PC-9 (cell line): Measurements from ENCODE around the gene ACTR3C. TPM values are rescaled to one million over a fixed set of nuclear protein-coding genes. Genes with fewer than 3 reads are reported as not detected.

Experiments used
- BruUV-seq: library from RNA; stranded (reverse); fragments of 400-500 nt; replicated peaks from 2 replicates; lab custom pipeline; 2021; lab: Mats Ljungman, UMichigan
- CTCF ChIA-PET: fragments of 300-600 bp; sonication (Branson Sonifier 250); formaldehyde crosslinking; loops from one replicate; lab custom pipeline; 2022; ENCODE audit warnings: antibody characterized with exemption; lab: Charles Lee
- POLR2A ChIA-PET: fragments of 300-600 bp; sonication (Branson Sonifier 250); formaldehyde crosslinking; loops from one replicate; lab custom pipeline; 2022; ENCODE audit warnings: antibody characterized with exemption; ENCODE audit not compliant: unreplicated experiment; lab: Charles Lee
- DNase-seq, 2 experiments: peaks; one replicate each; pipeline versions ENCODE4 v3.0.0 to v3.0.0-alpha.2; 2015 to 2022; ENCODE audit warnings: mixed read lengths in 1 of 2
- H2AFZ ChIP-seq: fragments of 200-600 bp; sonication (generic); 2 replicates; pipeline ENCODE4 v1.8.1; 2017; ENCODE audit warnings: antibody characterized with exemption
- H3F3A ChIP-seq: fragments of 200-600 bp; sonication (generic); 2 replicates; pipeline ENCODE4 v1.8.1; 2017; ENCODE audit warnings: antibody characterized with exemption, mild to moderate bottlenecking, low read depth; ENCODE audit not compliant: insufficient read depth
- H3K27ac ChIP-seq: fragments of 200-600 bp; sonication (generic); 2 replicates; pipeline ENCODE4 v1.6.1; 2016; ENCODE audit warnings: mixed run types
- H3K27me3 ChIP-seq: fragments of 200-600 bp; sonication (generic); 2 replicates; pipeline ENCODE4 v1.6.1; 2016; ENCODE audit warnings: low read depth, mixed run types; ENCODE audit not compliant: insufficient read depth
- H3K36me3 ChIP-seq: fragments of 200-600 bp; sonication (generic); 2 replicates; pipeline ENCODE4 v1.6.1; 2016; ENCODE audit warnings: low read depth, mixed run types
- H3K4me1 ChIP-seq: fragments of 200-600 bp; sonication (generic); replicated peaks from 2 replicates; pipeline ENCODE4 v1.6.1; 2016; ENCODE audit warnings: mixed run types; ENCODE audit not compliant: insufficient read depth
- H3K4me2 ChIP-seq: fragments of 200-600 bp; sonication (generic); 2 replicates; pipeline ENCODE4 v1.6.1; 2017; ENCODE audit warnings: mixed run types
- H3K4me3 ChIP-seq: fragments of 200-600 bp; sonication (generic); 2 replicates; pipeline ENCODE4 v1.6.1; 2016; ENCODE audit warnings: mixed run types
- H3K79me2 ChIP-seq: fragments of 200-600 bp; sonication (generic); 2 replicates; pipeline ENCODE4 v1.6.1; 2017; ENCODE audit warnings: low read depth, mixed run types
- H3K9me2 ChIP-seq: fragments of 200-600 bp; sonication (generic); 2 replicates; pipeline ENCODE4 v1.8.1; 2017; ENCODE audit warnings: mild to moderate bottlenecking; ENCODE audit not compliant: insufficient read depth
- H3K9me3 ChIP-seq: fragments of 200-600 bp; sonication (generic); 2 replicates; pipeline ENCODE4 v1.8.1; 2016; ENCODE audit warnings: low read depth; ENCODE audit not compliant: insufficient read depth
- H4K20me1 ChIP-seq: fragments of 200-600 bp; sonication (generic); 2 replicates; pipeline ENCODE4 v1.8.1; 2017; ENCODE audit not compliant: insufficient read depth
- CTCF ChIP-seq: fragments of 200-600 bp; sonication (generic); conservative IDR thresholded peaks from 2 replicates; pipeline ENCODE4 v1.6.1; 2017; ENCODE audit warnings: mixed run types, antibody characterized with exemption, mild to moderate bottlenecking, moderate library complexity
- EZH2 ChIP-seq: fragments of 200-600 bp; sonication (generic); IDR thresholded peaks from 2 replicates; pipeline ENCODE4 v1.8.0; 2017; ENCODE audit warnings: antibody characterized with exemption, low read depth
- intact Hi-C: fragments of 100-400 bp; cut with micrococcal nuclease; formaldehyde crosslinking; loops from one replicate; pipeline ENCODE4 v1.10.0; 2022; ENCODE audit not compliant: unreplicated experiment
- total RNA-seq: library from RNA; stranded (reverse); gene quantifications from 2 replicates; pipeline ENCODE4 v1.2.3, GENCODE V29; 2021

Gene ACTR3C
- total RNA-seq, 1 experiment from 2014 or later: 34.5 TPM

DNA sequence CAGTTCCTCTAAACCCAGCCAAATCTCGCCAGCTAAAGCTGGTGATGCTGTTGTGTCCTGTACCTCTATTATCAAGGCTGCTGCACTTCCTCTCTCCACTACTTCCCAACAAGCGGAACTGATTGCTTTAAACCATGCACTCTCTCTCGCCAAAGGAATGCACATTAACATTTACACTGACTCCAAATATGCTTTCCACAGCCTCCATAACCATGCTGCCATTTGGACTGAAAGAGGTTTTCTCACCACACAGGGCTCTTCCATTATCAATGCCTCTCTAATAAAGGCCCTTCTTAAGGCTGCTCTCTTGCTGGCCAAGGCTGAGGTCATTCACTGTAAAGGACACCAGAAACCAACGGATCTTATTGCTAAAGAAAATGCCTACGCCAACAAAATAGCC is 11.6 kb downstream of the ACTR3C start:
- H3K36me3 ChIP-seq: 0 out of 2 replicates have a peak, but pooled peaks cover 6% of the 10 kb centered on the region
- H3F3A ChIP-seq: peaks cover 52% of the 10 kb centered on the region
- H3K4me1 ChIP-seq: peaks cover 89% of the 10 kb centered on the region
- H3K27me3 ChIP-seq: no peaks in the 10 kb centered on the region
- no peak overlapping the region for H3K4me3 ChIP-seq
- BruUV-seq: no TSS peak
- no peak overlapping the region; the same call in 1 of the 2 replicates for H3K4me2 ChIP-seq
- peaks cover 5% of the 10 kb centered on the region; the same call in 1 of the 2 replicates for H3K9me3 ChIP-seq
- peaks cover 62% of the 10 kb centered on the region for H3K79me2 ChIP-seq
- no peaks in the 10 kb centered on the region; the same call in 1 of the 2 replicates for H3K9me2 ChIP-seq
- CTCF ChIA-PET: no interaction called here
- H4K20me1 ChIP-seq: no peaks in the 10 kb centered on the region
- POLR2A ChIA-PET: no interaction called here
- no peak for DNase-seq
- TF ChIP-seq CTCF: no peak
- no peak for TF ChIP-seq EZH2
- H3K27ac ChIP-seq: no peak overlapping the region
- intact Hi-C loops: no loop called here
- no peak overlapping the region for H2AFZ ChIP-seq

GRCh38 chr7:150311146-150311545 is 12.2 kb downstream of the ACTR3C start:
- Histone ChIP-seq H3K36me3 (0 out of 2 replicates have a peak, but pooled peaks cover 6% of the 10 kb centered on the region), H2AFZ (no peak overlapping the region), H3K9me2 (no peaks in the 10 kb centered on the region; the same call in 1 of the 2 replicates), H3K27ac (no peak overlapping the region), H3K4me2 (no peak overlapping the region), H3K79me2 (peaks cover 62% of the 10 kb centered on the region), H3F3A (peaks cover 55% of the 10 kb centered on the region), H3K4me1 (peaks cover 94% of the 10 kb centered on the region), H3K4me3 (no peak overlapping the region), H3K27me3 (no peaks in the 10 kb centered on the region), H4K20me1 (no peaks in the 10 kb centered on the region), H3K9me3 (peaks cover 9% of the 10 kb centered on the region; the same call in 1 of the 2 replicates)
- no TSS peak for BruUV-seq
- intact Hi-C loops: no loop called here
- no peak for TF ChIP-seq EZH2
- no peak for TF ChIP-seq CTCF
- ChIA-PET CTCF (no interaction called here), POLR2A (no interaction called here)
- DNase-seq: no peak

DNA sequence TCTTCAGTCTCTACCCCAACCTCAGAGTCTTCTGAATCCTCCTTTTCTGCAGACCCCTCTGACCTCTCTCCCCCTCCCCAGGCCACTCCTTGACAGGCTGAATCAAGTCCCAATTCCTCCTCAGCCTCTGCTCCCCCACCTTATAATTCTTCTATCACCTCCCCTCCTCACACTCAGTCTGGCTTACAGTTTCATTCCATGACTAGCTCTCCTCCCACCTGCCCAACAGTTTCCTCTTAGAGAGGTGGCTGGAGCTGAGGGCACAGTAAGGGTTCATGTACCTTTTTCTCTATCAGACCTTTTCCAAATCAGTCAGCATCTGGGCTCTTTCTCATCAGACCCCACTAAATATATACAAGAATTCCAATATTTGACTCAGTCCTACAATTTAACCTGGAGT is 14.8 kb downstream of the ACTR3C start:
- peak in 1 of 2 experiments; percentile 32 for DNase-seq
- peak overlapping the region; percentile 50 for H3K4me2 ChIP-seq
- no peak for TF ChIP-seq CTCF
- no peak for TF ChIP-seq EZH2
- intact Hi-C loops: loop anchor here (1.0 kb wide), 1 partner anchor 14 kb away; no protein-coding TSS in a partner anchor
- peaks cover 9% of the 10 kb centered on the region; the same call in 1 of the 2 replicates for H3K9me3 ChIP-seq
- BruUV-seq: no TSS peak
- POLR2A ChIA-PET: interaction anchor here (0.6 kb wide), 1 partner anchor 95 kb away, joined by 4 read pairs; no protein-coding TSS in a partner anchor
- H2AFZ ChIP-seq: no peak overlapping the region
- H3K27me3 ChIP-seq: no peaks in the 10 kb centered on the region
- H3F3A ChIP-seq: peaks cover 35% of the 10 kb centered on the region
- no peaks in the 10 kb centered on the region for H4K20me1 ChIP-seq
- peaks cover 56% of the 10 kb centered on the region for H3K79me2 ChIP-seq
- H3K9me2 ChIP-seq: no peaks in the 10 kb centered on the region; the same call in 1 of the 2 replicates
- H3K27ac ChIP-seq: peak overlapping the region; percentile 91
- CTCF ChIA-PET: no interaction called here
- no peaks in the 10 kb centered on the region for H3K36me3 ChIP-seq
- H3K4me1 ChIP-seq: peaks cover 91% of the 10 kb centered on the region
- no peak overlapping the region for H3K4me3 ChIP-seq
